Retina (tissue), 1 donor: Measurements from ENCODE around the gene CAT.

Source experiments
- DNase-seq: peaks from one replicate; pipeline ENCODE4 v3.0.0-alpha.2; 2016

The CAT gene

DNA sequence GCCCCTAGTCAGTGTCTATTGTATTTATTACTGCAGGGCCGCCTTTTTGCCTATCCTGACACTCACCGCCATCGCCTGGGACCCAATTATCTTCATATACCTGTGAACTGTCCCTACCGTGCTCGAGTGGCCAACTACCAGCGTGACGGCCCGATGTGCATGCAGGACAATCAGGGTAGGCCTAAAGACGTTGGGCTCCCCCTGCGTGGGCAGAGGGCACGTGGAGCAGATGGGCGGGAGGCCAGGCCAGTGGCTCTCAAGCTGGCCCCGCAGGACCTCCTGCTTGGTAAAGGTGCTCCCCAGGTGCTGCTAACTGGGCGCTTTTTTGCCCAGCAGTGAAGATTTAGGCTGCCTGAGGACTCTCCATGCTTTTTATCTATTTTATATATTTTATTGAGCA lies 22.5 kb downstream of the CAT start:
- no peak for DNase-seq

- no peak for DNase-seq
These were observed 25.9 kb downstream of the CAT start for GRCh38 chr11:34464591-34465051.

- no peak for DNase-seq
These were observed 28.2 kb downstream of the CAT start for GRCh38 chr11:34466802-34467488.

GRCh38 chr11:34468209-34468841 lies 29.6 kb downstream of the CAT start:
- DNase-seq, result no peak

GRCh38 chr11:34473603-34474169 lies 35.0 kb downstream of the CAT start:
- no peak for DNase-seq

GRCh38 chr11:34475656-34476055 lies 36.9 kb downstream of the CAT start:
- no peak for DNase-seq

DNA sequence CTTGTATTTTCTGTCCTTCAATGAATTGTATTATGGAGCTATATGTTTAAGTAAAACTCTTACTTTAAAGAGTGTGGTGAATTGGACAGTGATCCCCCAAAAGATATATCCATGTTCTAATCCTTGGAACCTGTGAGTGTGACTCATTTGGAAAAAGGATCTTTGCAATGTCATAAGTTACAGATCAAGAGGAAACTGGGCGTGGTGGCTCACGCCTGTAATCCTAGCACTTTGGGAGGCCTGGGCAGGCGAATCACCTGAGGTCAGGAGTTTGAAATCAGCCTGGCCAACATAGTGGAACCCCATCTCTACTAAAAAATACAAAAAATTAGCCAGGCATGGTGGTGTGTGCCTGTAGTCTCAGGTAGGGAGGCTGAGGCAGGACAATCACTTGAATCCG lies 38.1 kb downstream of the CAT start:
- DNase-seq, result no peak

- DNase-seq, result no peak
These were observed 40.3 kb downstream of the CAT start for GRCh38 chr11:34478845-34479663.

DNA sequence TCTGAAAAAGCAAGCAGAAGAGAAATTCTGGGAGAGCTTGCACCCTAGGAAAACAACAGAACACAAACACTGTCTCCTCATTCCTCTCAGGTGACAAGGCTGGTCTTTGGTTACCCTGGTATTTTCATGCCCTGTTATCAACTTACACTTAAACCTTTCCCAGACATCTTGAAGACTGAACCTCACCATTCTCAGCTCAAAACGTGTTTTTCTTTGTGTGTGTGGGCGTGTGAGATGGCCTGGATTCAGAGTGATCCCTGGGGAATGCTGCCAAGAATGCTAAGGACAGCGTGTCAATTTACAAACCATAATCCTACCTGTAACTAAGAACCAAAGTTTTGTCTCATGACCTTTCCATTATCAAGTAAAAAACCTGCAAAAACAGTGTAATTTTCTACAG lies 41.6 kb downstream of the CAT start:
- DNase-seq, result no peak

GRCh38 chr11:34481307-34481706 lies 42.6 kb downstream of the CAT start:
- no peak for DNase-seq

DNA sequence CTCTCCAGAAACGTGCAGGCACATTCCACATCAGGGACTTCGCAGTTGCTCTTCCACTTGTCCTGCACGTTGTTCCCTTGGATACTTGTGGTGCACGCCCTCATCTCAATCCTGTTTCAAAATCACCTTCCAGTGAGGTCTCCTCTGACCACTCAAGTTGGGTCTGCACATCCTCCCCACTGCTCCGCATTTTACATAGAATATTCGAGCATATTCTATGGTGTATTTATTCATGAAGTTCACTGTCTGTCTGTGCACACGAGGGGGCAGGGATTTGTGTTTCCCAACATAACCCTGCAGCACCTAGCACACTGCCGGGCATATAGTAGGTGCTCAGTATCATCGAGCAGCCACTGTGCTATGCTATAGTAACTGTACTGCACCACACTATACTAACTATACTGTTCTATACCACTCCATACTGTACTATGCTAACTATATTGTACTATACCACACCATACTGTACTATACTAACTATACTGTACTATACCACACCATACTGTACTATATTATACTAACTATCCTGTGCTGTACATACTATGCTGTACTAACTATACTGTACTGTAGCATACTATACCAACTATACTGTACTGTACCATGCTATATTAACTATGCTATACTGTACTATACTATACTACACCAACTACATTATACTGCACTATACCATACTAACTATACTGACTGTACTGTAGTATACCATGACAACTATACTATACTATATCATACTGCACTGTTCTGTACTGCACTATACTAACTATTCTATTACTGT lies 44.6 kb downstream of the CAT start:
- no peak for DNase-seq

GRCh38 chr11:34487430-34487829 lies 48.7 kb downstream of the CAT start:
- DNase-seq, result no peak

DNA sequence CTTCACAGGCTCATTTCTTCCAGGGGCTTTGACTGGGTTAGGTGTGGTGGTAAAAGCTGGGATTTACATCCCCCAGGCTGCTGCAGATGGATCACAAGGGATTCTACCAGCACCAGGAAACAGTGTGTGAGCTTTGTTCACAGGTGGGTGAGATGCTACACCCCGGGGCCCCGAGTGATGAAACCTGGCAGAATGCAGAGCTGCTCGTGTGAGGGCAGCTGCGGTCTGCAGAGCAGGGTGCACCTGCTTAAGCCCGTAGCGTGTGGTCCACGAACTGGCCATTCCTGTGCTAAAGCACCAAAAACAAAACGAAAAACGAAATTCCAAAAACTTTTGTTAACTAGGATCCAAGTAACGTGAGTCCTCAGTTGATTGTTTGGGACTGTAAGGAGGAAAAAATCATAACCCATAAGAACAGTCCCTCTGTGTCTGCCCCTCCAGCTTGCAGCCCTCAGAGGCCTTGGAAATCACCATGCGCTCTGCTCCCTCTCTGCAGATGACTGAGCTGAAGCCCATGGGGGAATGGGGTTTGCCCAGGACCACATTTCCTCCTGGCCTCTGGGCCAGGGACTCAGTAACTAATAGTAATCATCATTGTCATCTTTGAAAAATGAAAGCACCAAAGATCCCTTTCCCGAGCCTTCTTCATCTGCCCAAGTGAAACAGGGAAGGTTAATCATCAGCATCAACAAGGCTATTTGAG lies 50.3 kb downstream of the CAT start:
- DNase-seq, result no peak

GRCh38 chr11:34490304-34490703 lies 51.6 kb downstream of the CAT start:
- DNase-seq, result no peak

DNA sequence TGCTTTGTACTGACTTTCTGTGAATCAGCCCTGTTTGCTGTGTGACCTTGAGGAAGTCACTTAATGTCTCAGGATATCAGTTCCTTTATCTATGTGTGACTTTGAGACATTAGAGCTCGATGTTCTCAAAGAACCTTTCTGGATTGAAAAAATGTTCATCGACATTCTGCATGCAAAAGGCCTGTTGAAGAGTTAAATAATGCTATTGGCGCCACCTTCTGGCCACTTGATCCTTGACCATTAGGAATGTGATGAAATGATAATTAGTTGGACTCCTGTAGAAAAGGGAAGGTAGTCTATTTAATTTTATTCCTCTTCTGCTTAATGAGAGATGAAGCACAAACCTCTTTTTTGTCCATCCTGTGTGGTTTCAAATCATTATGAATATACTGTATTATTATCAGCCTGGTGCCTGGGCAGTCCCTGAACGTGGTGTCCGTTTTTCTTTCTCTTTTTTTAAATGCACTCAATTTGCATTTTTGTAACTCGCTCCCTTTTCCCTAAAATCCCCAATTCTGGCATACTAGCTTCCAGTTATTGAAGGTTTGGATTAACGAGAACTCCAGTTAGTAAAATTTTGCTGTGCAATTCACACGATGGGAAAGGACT lies 54.2 kb downstream of the CAT start:
- peak; percentile 56 for DNase-seq

GRCh38 chr11:34493468-34493867 lies 54.7 kb downstream of the CAT start:
- no peak for DNase-seq

GRCh38 chr11:34493926-34494595 lies 55.3 kb downstream of the CAT start:
- DNase-seq, result no peak

- DNase-seq, result no peak
These were observed 56.5 kb downstream of the CAT start for GRCh38 chr11:34495239-34495723.

GRCh38 chr11:34495724-34496377 lies 57.1 kb downstream of the CAT start:
- DNase-seq, result no peak
